Stomach (tissue), 4 donors: ENCODE measurements around the gene TCF12.

Source experiments
- POLR2A ChIP-seq, 4 donors: fragments of 450-650 bp; IDR thresholded peaks; one replicate each; pipeline ENCODE4 v1.6.1; 2016; ENCODE audit warnings: antibody characterized with exemption in 4 of 4, control low read depth in 2 of 4, mild to moderate bottlenecking in 1 of 4, moderate library complexity in 1 of 4
- TF ChIP-seq, protein P1 (sequence below), 7 experiments: fragments of 450-650 bp in 4 of 7; fragments of 200-600 bp in 3 of 7; sonication (generic) in 3 of 7; IDR thresholded peaks; one replicate each; pipeline ENCODE4 v1.5.1; 2016 to 2019; ENCODE audit warnings: antibody characterized with exemption in 7 of 7, control low read depth in 2 of 7, mild to moderate bottlenecking in 1 of 7

DNA sequence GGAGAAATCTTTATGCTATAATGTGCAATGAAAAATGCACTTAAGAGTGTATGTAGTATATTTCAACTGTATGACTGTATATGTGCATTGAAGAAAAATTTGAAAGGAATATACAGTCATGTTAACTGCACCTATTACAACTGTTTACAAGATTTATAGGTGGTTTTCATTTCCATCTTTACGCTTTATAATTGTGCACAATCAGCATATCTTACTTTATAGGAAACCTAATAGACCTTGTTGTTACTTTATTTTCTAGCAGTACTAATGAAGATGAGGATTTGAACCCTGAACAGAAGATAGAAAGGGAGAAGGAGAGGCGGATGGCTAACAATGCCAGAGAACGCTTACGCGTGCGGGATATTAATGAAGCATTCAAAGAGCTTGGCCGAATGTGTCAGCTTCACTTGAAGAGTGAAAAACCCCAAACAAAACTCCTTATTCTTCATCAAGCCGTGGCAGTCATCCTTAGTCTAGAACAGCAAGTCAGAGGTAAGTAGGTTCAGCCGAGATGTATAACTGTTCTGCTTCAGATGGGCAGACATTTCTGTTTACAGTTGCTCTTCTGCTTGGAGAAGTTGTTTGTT, 354.4 kb downstream of the TCF12 start:
- no peak for TF ChIP-seq POLR2A (IDR thresholded peaks at IDR 0.05)
- TF ChIP-seq, protein P1, sequence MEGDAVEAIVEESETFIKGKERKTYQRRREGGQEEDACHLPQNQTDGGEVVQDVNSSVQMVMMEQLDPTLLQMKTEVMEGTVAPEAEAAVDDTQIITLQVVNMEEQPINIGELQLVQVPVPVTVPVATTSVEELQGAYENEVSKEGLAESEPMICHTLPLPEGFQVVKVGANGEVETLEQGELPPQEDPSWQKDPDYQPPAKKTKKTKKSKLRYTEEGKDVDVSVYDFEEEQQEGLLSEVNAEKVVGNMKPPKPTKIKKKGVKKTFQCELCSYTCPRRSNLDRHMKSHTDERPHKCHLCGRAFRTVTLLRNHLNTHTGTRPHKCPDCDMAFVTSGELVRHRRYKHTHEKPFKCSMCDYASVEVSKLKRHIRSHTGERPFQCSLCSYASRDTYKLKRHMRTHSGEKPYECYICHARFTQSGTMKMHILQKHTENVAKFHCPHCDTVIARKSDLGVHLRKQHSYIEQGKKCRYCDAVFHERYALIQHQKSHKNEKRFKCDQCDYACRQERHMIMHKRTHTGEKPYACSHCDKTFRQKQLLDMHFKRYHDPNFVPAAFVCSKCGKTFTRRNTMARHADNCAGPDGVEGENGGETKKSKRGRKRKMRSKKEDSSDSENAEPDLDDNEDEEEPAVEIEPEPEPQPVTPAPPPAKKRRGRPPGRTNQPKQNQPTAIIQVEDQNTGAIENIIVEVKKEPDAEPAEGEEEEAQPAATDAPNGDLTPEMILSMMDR (IDR thresholded peaks at IDR 0.05) = no peak
